Activated CD8-positive, alpha-beta T cell treated with anti-CD3 and anti-CD28 coated beads for 36 hours (primary cell): ENCODE results near the gene NTSR1. TPM values are rescaled to one million over a fixed set of nuclear protein-coding genes. Genes with fewer than 3 reads are reported as not detected.

Source experiments
- ATAC-seq: fragments of 200-7000 bp; cut with Tn5 transposase; one replicate; pipeline ENCODE4 v1.10.0; 2021; ENCODE audit warnings: mild to moderate bottlenecking, moderate library complexity
- CTCF ChIA-PET: fragments of 350-600 bp; sonication (Branson Sonifier 250); formaldehyde crosslinking; loops from one replicate; lab custom pipeline; 2021; ENCODE audit warnings: antibody characterized with exemption; lab: Charles Lee
- POLR2A ChIA-PET: fragments of 350-600 bp; sonication (Branson Sonifier 250); formaldehyde crosslinking; loops from one replicate; lab custom pipeline; 2021; ENCODE audit warnings: antibody characterized with exemption; lab: Charles Lee
- DNase-seq: peaks from one replicate; pipeline ENCODE4 v3.0.0-alpha.2; 2020
- H3K27ac Mint-ChIP-seq: one replicate; pipeline ENCODE4 v1.8.0; 2021; ENCODE audit warnings: mild to moderate bottlenecking, mixed read lengths
- H3K27me3 Mint-ChIP-seq: one replicate; pipeline ENCODE4 v1.8.0; 2021; ENCODE audit warnings: mixed read lengths
- H3K36me3 Mint-ChIP-seq: one replicate; pipeline ENCODE4 v1.8.0; 2021; ENCODE audit warnings: low read depth, mixed read lengths
- H3K4me1 Mint-ChIP-seq: one replicate; pipeline ENCODE4 v1.8.0; 2021; ENCODE audit warnings: low read depth, mixed read lengths
- H3K4me3 Mint-ChIP-seq: one replicate; pipeline ENCODE4 v1.8.0; 2021; ENCODE audit warnings: mild to moderate bottlenecking, moderate library complexity, mixed read lengths
- H3K9me3 Mint-ChIP-seq: one replicate; pipeline ENCODE4 v1.8.0; 2021; ENCODE audit warnings: mixed read lengths
- intact Hi-C: fragments of 100-400 bp; cut with micrococcal nuclease; formaldehyde crosslinking; loops from one replicate; pipeline ENCODE4 v1.10.0; 2022
- total RNA-seq, 2 experiments: library from RNA; stranded (reverse); gene quantifications; one replicate each; pipeline ENCODE4 v1.2.3, GENCODE V29; 2021
- TF ChIP-seq, protein P1 (sequence below): fragments of 200-600 bp; IDR thresholded peaks from one replicate; pipeline ENCODE4 v1.8.0; 2022; ENCODE audit warnings: antibody characterized with exemption, mild to moderate bottlenecking

NTSR1 gene
- total RNA-seq, 2 experiments from 2014 or later: not detected

DNA sequence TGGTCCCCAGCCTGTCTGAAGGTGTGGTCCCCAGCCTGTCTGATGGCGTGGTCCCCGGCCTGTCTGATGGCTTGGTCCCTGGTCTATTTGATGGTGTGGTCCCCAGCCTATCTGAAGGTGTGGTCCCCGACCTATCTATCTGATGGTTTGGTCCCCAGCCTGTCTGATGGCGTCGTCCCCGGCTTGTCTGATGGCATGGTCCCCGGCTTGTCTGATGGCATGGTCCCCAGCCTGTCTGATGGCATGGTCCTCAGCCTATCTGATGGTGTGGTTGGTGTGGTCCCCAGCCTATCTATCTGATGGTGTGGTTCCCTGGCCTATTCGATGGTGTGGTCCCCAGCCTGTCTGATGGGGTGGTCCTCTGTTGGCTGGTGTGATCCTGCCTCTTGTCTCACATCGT, 69.4 kb downstream of the NTSR1 start:
- H3K4me3 Mint-ChIP-seq: no peak overlapping the region
- ChIA-PET CTCF (no interaction called here), POLR2A (no interaction called here)
- H3K9me3 Mint-ChIP-seq: no peaks in the 10 kb centered on the region
- DNase-seq: no peak
- TF ChIP-seq, protein P1, sequence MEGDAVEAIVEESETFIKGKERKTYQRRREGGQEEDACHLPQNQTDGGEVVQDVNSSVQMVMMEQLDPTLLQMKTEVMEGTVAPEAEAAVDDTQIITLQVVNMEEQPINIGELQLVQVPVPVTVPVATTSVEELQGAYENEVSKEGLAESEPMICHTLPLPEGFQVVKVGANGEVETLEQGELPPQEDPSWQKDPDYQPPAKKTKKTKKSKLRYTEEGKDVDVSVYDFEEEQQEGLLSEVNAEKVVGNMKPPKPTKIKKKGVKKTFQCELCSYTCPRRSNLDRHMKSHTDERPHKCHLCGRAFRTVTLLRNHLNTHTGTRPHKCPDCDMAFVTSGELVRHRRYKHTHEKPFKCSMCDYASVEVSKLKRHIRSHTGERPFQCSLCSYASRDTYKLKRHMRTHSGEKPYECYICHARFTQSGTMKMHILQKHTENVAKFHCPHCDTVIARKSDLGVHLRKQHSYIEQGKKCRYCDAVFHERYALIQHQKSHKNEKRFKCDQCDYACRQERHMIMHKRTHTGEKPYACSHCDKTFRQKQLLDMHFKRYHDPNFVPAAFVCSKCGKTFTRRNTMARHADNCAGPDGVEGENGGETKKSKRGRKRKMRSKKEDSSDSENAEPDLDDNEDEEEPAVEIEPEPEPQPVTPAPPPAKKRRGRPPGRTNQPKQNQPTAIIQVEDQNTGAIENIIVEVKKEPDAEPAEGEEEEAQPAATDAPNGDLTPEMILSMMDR: no peak
- H3K27ac Mint-ChIP-seq: peak overlapping the region; percentile 24
- intact Hi-C loops: no loop called here
- ATAC-seq: no peak
- H3K4me1 Mint-ChIP-seq: peaks cover 36% of the 10 kb centered on the region
- H3K36me3 Mint-ChIP-seq: no peaks in the 10 kb centered on the region
- H3K27me3 Mint-ChIP-seq: no peaks in the 10 kb centered on the region

DNA sequence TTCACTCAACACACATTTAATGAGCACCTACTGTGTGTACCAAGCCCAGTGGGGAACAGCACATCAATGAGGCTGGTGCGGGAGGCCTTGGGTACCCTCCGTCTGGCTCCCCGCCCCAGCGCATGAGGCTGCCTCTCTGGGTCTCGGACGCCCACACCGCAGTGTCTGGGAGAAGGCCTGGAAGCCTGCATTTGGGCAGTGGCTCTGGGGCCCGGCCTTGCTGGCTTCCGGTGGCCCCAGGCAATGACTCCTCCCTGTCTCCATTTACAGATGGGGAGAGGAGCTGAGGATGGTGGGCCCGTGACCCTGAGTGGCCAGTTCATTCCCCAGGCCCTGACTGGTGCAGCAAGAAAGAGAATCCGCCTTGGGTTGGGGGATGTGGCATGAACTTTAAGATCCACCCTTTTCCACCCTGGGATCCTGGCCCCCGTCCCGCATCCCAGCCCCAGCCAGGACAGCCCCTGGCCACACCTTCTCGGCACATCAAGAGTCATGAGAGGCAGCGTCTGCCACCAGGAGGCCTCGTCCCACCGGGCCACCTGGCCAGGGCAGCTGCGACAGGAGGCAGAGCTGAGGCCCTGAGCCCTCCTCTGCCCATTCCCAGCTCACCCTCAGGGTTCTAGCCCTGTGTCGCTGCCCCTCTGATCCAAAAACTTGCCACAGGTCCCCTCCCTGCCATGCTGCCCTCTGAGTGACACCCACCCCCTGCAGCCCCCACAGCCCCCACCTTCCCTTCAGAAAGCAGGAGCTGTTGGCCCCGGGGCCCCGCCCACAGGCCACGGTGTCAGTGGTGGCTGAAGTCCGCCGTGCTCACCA, 70.2 kb downstream of the NTSR1 start:
- Mint-ChIP-seq H3K9me3 (no peaks in the 10 kb centered on the region), H3K27ac (peak overlapping the region; percentile 24), H3K4me1 (peaks cover 30% of the 10 kb centered on the region), H3K36me3 (no peaks in the 10 kb centered on the region), H3K4me3 (no peak overlapping the region), H3K27me3 (no peaks in the 10 kb centered on the region)
- intact Hi-C loops: no loop called here
- ChIA-PET CTCF (interaction anchor here (1.0 to 1.8 kb wide), 3 partner anchors 9 to 93 kb away, joined by 3 to 10 read pairs (median 3); no protein-coding TSS in a partner anchor), POLR2A (interaction anchor here (0.6 kb wide), 1 partner anchor 9 kb away, joined by 3 read pairs; no protein-coding TSS in a partner anchor)
- no peak for DNase-seq
- TF ChIP-seq, protein P1: no peak
- no peak for ATAC-seq

DNA sequence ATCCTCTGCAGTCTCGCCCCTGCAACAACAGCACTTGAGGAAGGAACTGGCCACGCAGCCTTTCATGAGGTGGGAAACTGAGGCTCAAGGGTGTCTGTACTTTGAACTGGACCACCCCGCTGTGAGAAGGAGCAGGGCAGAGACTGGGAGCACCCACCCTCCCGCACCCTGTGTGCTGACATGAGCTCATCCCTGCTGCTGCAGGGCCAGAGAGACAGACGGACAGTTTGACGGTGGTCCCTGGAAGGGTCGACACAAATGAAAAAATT, 70.7 kb downstream of the NTSR1 start:
- Mint-ChIP-seq H3K27ac (no peak overlapping the region), H3K4me1 (peaks cover 26% of the 10 kb centered on the region), H3K27me3 (no peaks in the 10 kb centered on the region), H3K4me3 (no peak overlapping the region), H3K9me3 (no peaks in the 10 kb centered on the region), H3K36me3 (no peaks in the 10 kb centered on the region)
- DNase-seq: no peak
- ChIA-PET POLR2A (no interaction called here), CTCF (interaction anchor here (1.0 to 1.8 kb wide), 3 partner anchors 9 to 93 kb away, joined by 3 to 10 read pairs (median 3); no protein-coding TSS in a partner anchor)
- ATAC-seq: no peak
- intact Hi-C loops: no loop called here
- TF ChIP-seq, protein P1: no peak

DNA sequence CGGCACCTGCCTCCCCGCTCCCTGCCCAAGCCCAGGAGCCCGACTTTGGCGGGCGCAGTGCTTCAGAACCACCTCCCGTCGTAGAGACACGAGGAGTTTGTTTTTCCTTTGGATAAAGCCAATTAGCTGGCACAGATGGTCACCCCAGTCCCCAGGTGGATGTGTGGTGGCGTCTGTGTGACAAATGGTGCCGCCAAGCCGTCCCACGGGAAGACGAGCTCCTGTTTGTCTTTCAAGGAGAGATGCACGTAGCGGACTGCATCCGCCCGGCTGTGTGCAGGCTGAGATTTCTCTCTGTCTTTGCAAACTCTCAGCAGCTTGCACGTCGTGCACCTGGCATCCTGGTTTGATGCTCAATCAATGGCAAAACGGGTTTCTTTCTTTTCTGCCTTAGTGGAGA, 71.6 kb downstream of the NTSR1 start:
- Mint-ChIP-seq H3K4me1 (peaks cover 19% of the 10 kb centered on the region), H3K36me3 (no peaks in the 10 kb centered on the region), H3K27ac (no peak overlapping the region), H3K27me3 (no peaks in the 10 kb centered on the region), H3K4me3 (no peak overlapping the region), H3K9me3 (no peaks in the 10 kb centered on the region)
- no peak for DNase-seq
- ChIA-PET POLR2A (no interaction called here), CTCF (interaction anchor here (1.5 to 1.8 kb wide), 2 partner anchors 11 to 92 kb away, joined by 3 to 10 read pairs; no protein-coding TSS in a partner anchor)
- intact Hi-C loops: no loop called here
- ATAC-seq: no peak
- TF ChIP-seq, protein P1: no peak

DNA sequence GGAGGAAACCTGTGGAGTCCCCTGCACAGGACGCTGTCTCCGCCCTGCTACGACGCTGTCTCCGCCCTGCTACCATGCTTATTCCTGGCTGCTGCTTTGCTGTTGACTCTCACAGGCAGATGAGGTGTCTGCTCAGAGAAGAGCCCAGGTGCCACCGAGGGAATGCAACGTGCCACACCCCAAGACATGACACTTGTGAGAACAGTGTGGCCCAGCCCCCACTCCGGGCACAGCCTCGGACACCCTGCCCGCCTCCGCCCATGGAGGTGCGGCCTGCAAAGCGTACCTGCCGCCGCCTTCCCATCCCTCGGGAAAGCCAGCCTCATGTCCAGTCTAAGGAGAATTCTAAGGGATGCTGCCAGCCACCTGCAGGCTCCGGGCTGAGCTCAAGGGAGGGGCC, 72.1 kb downstream of the NTSR1 start:
- CTCF ChIA-PET: interaction anchor here (0.9 to 1.8 kb wide), 2 partner anchors 11 to 126 kb away, joined by 3 to 10 read pairs; no protein-coding TSS in a partner anchor
- Mint-ChIP-seq H3K9me3 (no peaks in the 10 kb centered on the region), H3K36me3 (no peaks in the 10 kb centered on the region), H3K4me1 (peaks cover 15% of the 10 kb centered on the region), H3K27me3 (no peaks in the 10 kb centered on the region), H3K27ac (no peak overlapping the region), H3K4me3 (no peak overlapping the region)
- POLR2A ChIA-PET: no interaction called here
- ATAC-seq: no peak
- TF ChIP-seq, protein P1: no peak
- DNase-seq: no peak
- intact Hi-C loops: no loop called here
